Prostate gland (tissue), 2 donors: ENCODE measurements around the gene FSCN2.

Experiments used
- CTCF ChIP-seq, 4 experiments: fragments of 200-600 bp in 2 of 4; fragments of 450-650 bp in 2 of 4; sonication (generic) in 2 of 4; IDR thresholded peaks; 1 replicate in 3 of 4; 2 replicates in 1 of 4; pipeline ENCODE4 v1.5.1; 2016 to 2019; ENCODE audit warnings: antibody characterized with exemption in 4 of 4, mild to moderate bottlenecking in 2 of 4, moderate library complexity in 2 of 4
- POLR2A ChIP-seq: fragments of 450-650 bp; IDR thresholded peaks from one replicate; pipeline ENCODE4 v1.6.1; 2016; ENCODE audit warnings: antibody characterized with exemption, mild to moderate bottlenecking

DNA sequence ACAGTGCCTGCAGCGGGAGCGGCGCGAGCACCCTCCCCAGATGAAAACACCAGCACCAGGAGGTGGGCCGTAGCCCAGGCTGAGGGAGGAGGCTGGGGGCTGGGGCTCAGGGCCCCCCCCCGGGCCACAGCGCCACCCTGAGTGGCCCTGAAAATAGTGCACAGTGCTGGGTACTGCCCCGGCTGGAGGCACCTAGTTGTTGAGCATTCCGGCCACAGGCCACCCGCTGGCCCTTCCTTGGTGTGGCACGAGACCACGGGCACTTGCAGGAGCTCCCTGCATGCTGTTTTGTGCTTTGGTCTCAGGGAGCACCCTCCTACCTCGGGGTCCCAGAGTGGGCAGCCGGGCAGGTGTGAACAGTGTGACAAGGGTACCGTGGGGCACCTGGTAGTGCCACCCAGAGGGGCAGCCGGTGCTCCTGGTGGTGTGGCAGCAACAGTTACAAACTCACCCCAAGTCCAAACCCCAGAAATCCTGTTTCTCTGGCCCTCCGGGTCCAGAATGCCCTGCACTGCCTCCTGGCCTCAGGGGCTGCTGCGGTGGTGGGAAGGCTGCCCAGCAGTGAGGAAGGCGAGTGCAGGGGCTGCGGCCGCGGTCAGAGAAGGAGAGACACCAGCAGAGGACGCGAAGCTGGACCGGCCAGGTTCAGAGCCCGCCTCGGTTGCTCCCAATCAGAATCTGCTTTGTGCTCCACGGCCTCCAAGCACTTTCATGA, 11.9 kb downstream of the FSCN2 start:
- TF ChIP-seq POLR2A (no peak), CTCF (IDR thresholded peaks at IDR 0.05) (no peak)
